Kidney epithelial cell (primary cell): Measurements from ENCODE around the gene ARHGAP12. TPM values are rescaled to one million over a fixed set of nuclear protein-coding genes. Genes with fewer than 3 reads are reported as not detected.

Source experiments
- DNase-seq: peaks from one replicate; pipeline ENCODE4 v3.0.0-alpha.2; 2010; ENCODE audit warnings: low read depth
- H3K27me3 ChIP-seq: 2 replicates; pipeline ENCODE4 v1.6.0; 2011; ENCODE audit warnings: low read length; ENCODE audit not compliant: control insufficient read depth, insufficient read depth
- H3K36me3 ChIP-seq: 2 replicates; pipeline ENCODE4 v1.5.1; 2011; ENCODE audit warnings: low read length; ENCODE audit not compliant: control insufficient read depth, insufficient read depth
- H3K4me3 ChIP-seq: 2 replicates; pipeline ENCODE4 v1.5.1; 2011; ENCODE audit warnings: low read depth, mild to moderate bottlenecking, control low read depth, low read length
- CTCF ChIP-seq: IDR thresholded peaks from 2 replicates; pipeline ENCODE4 v1.5.1; 2011; ENCODE audit warnings: mild to moderate bottlenecking, moderate library complexity, low read length, control low read depth, inconsistent platforms; ENCODE audit not compliant: insufficient read depth, poor library complexity, severe bottlenecking
- total RNA-seq: library from RNA; depleted of rRNA; stranded (reverse); fragments of >200 nt; gene quantifications from 2 replicates; pipeline ENCODE4 v1.2.3, GENCODE V29; 2015

The ARHGAP12 gene
- total RNA-seq, 1 donor from 2014 or later: 38.7 TPM

- Histone ChIP-seq H3K27me3 (no peaks in the 10 kb centered on the region), H3K36me3 (no peaks in the 10 kb centered on the region), H3K4me3 (no peak overlapping the region)
- DNase-seq: no peak
- no peak for TF ChIP-seq CTCF
Measured at GRCh38 chr10:31958856-31959255, 30.2 kb upstream of the ARHGAP12 start.

DNA sequence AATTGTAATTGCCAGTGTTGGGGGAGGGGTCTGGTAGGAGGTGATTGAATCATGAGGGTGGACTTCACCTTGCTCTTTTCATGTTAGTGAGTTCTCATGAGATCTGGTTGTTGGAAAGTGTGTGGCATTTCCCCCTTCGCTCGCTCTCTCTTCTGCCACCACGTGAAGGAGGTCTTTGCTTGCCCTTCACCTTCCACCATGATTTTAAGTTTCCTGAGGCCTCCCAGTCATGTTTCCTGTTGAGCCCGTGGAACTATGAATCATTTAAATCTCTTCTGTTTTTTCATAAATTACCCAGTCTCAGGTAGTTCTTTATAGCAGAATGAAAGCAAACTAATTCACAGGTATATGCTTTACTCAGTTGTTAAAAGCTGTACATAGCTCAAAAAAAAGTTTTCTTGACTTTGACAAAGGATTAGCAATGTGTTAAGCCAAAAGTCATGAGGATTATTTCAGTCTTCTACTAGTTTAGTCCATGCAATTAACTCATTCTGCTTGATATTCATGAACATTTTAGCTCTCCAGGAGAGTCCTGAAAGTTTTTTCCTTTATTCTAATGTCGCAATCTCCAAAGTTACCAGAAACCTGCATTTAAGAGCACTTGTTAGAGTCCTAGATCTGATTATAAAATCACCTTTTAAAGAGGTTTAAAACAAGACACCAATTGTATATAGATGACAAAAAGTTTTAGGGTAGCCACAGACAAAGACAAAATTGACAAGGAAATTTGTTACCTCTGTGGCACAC is 27.7 kb upstream of the ARHGAP12 start:
- no peaks in the 10 kb centered on the region for H3K27me3 ChIP-seq
- no peak for TF ChIP-seq CTCF
- H3K36me3 ChIP-seq: no peaks in the 10 kb centered on the region
- no peak overlapping the region for H3K4me3 ChIP-seq
- no peak for DNase-seq

GRCh38 chr10:31954410-31955191 is 26.0 kb upstream of the ARHGAP12 start:
- no peak for TF ChIP-seq CTCF
- Histone ChIP-seq H3K4me3 (no peak overlapping the region), H3K27me3 (no peaks in the 10 kb centered on the region), H3K36me3 (no peaks in the 10 kb centered on the region)
- DNase-seq: no peak

DNA sequence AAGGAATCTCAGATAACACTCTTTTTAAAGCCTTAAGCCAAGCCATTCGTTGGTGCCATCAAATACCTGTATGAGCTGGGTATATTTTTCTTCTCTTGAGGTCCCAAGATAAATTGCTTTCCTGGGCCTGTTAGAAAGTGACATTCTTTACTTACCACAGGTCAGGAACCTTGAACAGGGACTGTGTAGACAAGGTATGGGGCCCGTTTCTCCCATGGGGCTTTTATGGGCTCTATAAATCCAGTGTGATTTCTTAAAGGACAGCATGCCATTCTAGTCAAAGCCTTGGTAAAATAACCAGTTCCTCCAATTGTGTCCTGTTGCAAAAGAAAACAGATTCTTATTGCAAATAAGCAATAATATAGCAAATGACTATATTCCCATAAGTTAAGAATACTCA is 24.8 kb upstream of the ARHGAP12 start:
- H3K27me3 ChIP-seq: no peaks in the 10 kb centered on the region
- no peaks in the 10 kb centered on the region for H3K36me3 ChIP-seq
- H3K4me3 ChIP-seq: no peak overlapping the region
- no peak for TF ChIP-seq CTCF
- DNase-seq: no peak

GRCh38 chr10:31953080-31953479 is 24.4 kb upstream of the ARHGAP12 start:
- Histone ChIP-seq H3K36me3 (no peaks in the 10 kb centered on the region), H3K4me3 (no peak overlapping the region), H3K27me3 (no peaks in the 10 kb centered on the region)
- no peak for TF ChIP-seq CTCF
- DNase-seq: no peak
